Umbilical cord (tissue), 2 donors: ENCODE data around the gene PVRIG. TPM values are rescaled to one million over a fixed set of nuclear protein-coding genes. Genes with fewer than 3 reads are reported as not detected.
"Not testable (repeated sequence)": the region's sequence is repeated elsewhere in the genome, so short reads cannot be mapped to it uniquely, and the experiment has no call there.

ENCODE experiments used
- DNase-seq: peaks from one replicate; pipeline ENCODE4 v3.0.0-alpha.2; 2015; ENCODE audit warnings: low spot score
- total RNA-seq: library from RNA; depleted of rRNA; stranded (reverse); fragments of >200 nt; gene quantifications from one replicate; pipeline ENCODE4 v1.2.3, GENCODE V29; 2014; ENCODE audit warnings: low replicate concordance; ENCODE audit not compliant: insufficient read depth

Gene PVRIG
- total RNA-seq, result 0.48 TPM

- not testable (repeated sequence) for DNase-seq
These were observed at the start of gene PVRIG for GRCh38 chr7:100219801-100220585. Gene PVRIG (plus strand): TSS chr7:100219949. CDS start chr7:100219971, 22 bp downstream.

GRCh38 chr7:100170101-100170897 is 49.5 kb upstream of the PVRIG start:
- no peak for DNase-seq

GRCh38 chr7:100171087-100171681 is 48.6 kb upstream of the PVRIG start:
- DNase-seq, result no peak

GRCh38 chr7:100171840-100172239 is 47.9 kb upstream of the PVRIG start:
- no peak for DNase-seq

GRCh38 chr7:100173806-100174495 is 45.8 kb upstream of the PVRIG start:
- DNase-seq, result no peak

GRCh38 chr7:100174582-100174981 is 45.2 kb upstream of the PVRIG start:
- no peak for DNase-seq

GRCh38 chr7:100175296-100175935 is 44.3 kb upstream of the PVRIG start:
- DNase-seq, result no peak

- DNase-seq, result no peak
These were observed 43.4 kb upstream of the PVRIG start for GRCh38 chr7:100176096-100177044.

- DNase-seq, result peak; percentile 94
These were observed 42.4 kb upstream of the PVRIG start, which contains the start of the genes GPC2 and STAG3 for GRCh38 chr7:100177045-100178001. Gene GPC2 (minus strand): TSS chr7:100177381. CDS start chr7:100177199, 182 bp downstream. Gene STAG3 (plus strand): TSS chr7:100177918. CDS start chr7:100180557, 2,639 bp downstream.

- DNase-seq, result not testable (repeated sequence)
These were observed 39.7 kb upstream of the PVRIG start for GRCh38 chr7:100180084-100180483.

- DNase-seq, result not testable (repeated sequence)
These were observed 37.1 kb upstream of the PVRIG start for GRCh38 chr7:100182616-100183015.

GRCh38 chr7:100183090-100183489 is 36.7 kb upstream of the PVRIG start:
- DNase-seq, result not testable (repeated sequence)

GRCh38 chr7:100185726-100186125 is 34.0 kb upstream of the PVRIG start:
- DNase-seq, result peak; percentile 63

GRCh38 chr7:100189061-100189460 is 30.7 kb upstream of the PVRIG start:
- DNase-seq, result no peak

- peak; percentile 30 for DNase-seq
These were observed 29.6 kb upstream of the PVRIG start for GRCh38 chr7:100190048-100190711.

- no peak for DNase-seq
These were observed 28.0 kb upstream of the PVRIG start for GRCh38 chr7:100191775-100192174.

- DNase-seq, result not testable (repeated sequence)
These were observed 27.4 kb upstream of the PVRIG start for GRCh38 chr7:100192281-100192862.

- DNase-seq, result no peak
These were observed 26.8 kb upstream of the PVRIG start for GRCh38 chr7:100192969-100193368.
